Stimulated activated CD8-positive, alpha-beta memory T cell treated with anti-CD3 and anti-CD28 coated beads, Interleukin-15, amount 100 ng/mL, for 48 hours (primary cell): ENCODE measurements around the gene RBM46.
"Not testable (repeated sequence)": the region's sequence is repeated elsewhere in the genome, so short reads cannot be mapped to it uniquely, and the experiment has no call there.

Experiments
- DNase-seq, 2 donors: peaks; one replicate each; pipeline ENCODE4 v3.0.0-alpha.2; 2020; ENCODE audit warnings: low read depth in 2 of 2

The RBM46 gene

GRCh38 chr4:154836513-154836912, 55.4 kb downstream of the RBM46 start:
- DNase-seq: no peak

GRCh38 chr4:154838155-154838554, 57.1 kb downstream of the RBM46 start:
- no peak for DNase-seq

GRCh38 chr4:154838694-154839093, 57.6 kb downstream of the RBM46 start:
- no peak for DNase-seq

DNA sequence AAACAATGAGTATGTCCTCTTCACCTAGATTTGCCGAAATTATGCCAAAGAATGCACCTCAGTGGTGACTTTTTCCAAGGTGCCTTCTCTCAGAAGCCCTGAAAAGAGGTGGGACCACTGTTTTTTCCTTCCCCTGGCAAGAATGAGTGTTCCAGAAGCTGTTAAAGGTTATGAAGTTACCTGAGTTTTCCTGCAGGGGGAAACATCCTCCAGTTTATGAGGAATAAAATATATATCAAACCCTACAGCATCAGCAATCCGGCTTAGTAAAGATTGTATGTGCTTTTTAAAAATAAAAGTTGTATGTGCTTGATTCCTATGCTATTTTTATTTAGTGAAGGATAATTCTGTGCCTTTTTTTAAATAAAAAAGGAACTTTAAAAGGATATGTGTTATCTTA, 73.3 kb downstream of the RBM46 start:
- DNase-seq: no peak

GRCh38 chr4:154858166-154858565, 77.1 kb downstream of the RBM46 start:
- DNase-seq: no peak

DNA sequence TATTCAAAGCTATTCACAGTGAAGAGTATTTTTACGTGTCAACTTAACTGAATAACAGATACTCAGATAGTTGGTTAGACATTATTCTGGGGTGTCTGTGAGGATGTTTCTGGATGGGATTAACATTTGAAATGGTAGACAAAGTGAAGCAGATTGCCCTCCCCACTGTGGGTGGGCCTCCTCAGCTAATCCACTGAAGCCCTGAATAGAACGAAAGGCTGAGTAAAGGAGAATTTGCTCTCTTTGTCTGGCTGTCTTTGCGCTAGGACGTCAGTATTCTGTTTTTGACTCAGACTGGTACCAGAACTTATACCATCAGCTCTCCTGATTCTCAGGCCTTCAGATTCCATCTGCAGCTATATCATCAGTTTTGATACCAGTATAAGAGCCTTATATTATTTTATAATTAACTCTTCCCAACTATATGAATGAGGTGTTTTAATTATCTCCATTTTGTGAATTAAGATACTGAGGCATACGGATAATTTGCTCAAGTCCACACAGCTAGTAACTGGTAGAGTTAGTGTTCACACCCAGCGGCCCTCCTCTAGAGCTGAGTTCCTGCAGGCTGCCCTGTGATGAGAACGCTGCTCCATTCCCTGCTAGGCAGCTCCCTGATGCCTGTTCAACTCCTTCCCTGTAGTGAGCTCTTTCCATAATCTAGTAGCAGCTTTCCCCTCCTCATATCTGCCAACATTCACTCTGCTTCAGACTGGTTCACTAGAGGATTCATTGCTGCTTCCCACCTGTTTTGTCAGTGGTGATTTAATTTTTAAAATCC, 87.5 kb downstream of the RBM46 start:
- DNase-seq: no peak

- DNase-seq: no peak
Observed at GRCh38 chr4:154869301-154869700, 88.2 kb downstream of the RBM46 start.

DNA sequence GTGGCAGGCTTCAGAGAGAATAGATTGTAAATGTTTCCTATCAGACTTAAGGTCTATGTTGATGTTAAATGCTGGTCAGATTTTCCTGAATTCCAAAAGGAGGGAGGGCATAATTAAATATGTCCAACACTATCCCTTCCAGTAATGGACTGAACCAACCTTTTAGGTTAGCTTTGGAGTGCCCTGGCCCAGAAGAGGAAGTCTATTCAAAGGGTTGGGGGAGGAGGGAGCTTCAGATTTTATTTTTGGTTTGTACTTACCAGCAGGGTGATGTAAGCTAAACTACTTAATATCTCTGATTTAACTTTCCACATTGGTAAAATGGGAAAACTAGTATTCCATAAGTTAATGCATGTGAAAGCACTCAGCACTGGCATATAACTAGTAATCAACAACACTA, 91.1 kb downstream of the RBM46 start:
- no peak for DNase-seq

- DNase-seq: not testable (repeated sequence)
Observed at GRCh38 chr4:154874049-154874448, 93.0 kb downstream of the RBM46 start.

GRCh38 chr4:154877110-154877760, 96.2 kb downstream of the RBM46 start:
- no peak for DNase-seq
